Fibroblast of skin of scalp (primary cell): ENCODE data around the gene IMP4.

Experiments
- DNase-seq: peaks from one replicate; pipeline ENCODE4 v3.0.0-alpha.2; 2013

IMP4 gene

DNA sequence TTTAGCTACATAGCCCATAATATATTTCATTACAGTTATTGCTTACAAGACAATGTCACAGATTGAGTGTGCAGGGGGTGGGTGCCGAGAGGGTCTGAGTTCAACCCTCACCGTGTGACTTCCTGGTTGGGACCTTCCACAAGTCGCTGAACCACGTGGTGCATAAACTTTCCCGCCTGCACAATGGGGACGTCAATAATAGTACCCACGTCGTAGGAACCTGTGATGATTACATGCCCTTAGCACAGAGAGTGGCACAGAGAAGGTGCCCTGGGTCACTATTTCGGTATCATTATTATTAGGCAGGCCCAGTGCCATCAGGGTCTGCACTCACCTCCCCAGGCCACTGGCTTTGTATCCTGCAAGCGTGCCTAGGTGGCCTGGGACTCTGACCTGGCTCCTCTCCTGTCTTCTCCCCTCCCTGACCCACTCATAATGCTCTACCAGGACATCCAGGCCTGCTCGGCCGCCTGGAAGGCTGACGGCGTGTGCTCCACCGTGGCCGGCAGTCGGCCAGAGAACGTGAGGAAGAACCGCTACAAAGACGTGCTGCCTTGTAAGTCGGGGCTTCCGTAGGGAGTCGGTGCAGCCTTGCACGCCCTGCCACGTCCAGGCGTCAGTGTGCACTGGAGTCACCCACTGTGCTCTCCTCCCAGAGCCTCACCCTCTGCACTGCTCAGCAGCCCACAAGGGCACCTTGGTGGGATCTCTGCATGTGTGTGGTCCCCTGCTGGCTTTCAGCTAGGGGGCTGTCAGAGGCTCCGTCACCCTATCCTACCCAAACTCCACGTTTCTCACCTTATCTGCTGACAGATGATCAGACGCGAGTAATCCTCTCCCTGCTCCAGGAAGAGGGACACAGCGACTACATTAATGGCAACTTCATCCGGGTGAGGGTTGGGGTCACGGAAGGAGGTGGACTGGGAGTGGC, 16.0 kb downstream of the IMP4 start:
- DNase-seq: no peak

GRCh38 chr2:130359466-130359865, 16.8 kb downstream of the IMP4 start:
- DNase-seq: no peak

- DNase-seq: no peak
Measured at GRCh38 chr2:130363479-130363878, 20.8 kb downstream of the IMP4 start.

DNA sequence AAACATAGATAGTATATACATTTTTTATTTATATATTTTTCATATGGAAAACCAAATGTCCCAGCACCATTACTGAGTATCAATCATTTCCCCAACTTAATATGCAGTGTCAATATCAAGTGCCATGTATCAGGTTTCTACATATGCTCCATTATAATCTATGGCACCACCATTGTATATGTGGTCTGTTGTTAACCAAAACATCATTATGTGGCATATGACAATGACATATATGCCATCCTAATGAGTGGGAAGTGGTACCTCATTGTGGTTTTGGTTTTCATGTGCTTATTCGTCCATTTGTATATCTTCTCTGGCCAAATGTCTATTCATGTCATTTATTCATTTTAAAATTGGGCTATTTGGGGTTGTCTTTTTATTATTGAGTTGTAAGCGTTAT, 22.4 kb downstream of the IMP4 start:
- DNase-seq: no peak

- no peak for DNase-seq
Measured at GRCh38 chr2:130365963-130366362, 23.3 kb downstream of the IMP4 start.

DNA sequence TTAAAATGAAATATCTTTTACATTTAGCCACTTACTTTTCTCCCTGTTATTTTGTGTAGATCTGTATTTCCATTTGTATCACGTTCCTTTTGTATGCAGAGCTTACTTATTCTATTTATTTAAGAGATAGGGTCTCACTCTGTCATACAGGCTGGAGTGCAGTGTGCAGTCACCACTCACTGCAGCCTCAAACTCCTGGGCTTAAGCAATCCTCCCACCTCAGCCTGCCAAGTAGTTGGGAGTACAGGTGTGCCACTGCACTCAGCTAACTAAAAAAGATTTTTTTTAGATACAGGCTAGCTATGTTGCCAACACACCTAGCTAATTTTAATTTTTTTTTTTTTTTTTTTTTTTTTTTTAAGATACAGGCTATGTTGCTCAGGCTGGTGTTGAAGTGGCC, 24.0 kb downstream of the IMP4 start:
- DNase-seq: no peak

- DNase-seq: no peak
Measured at GRCh38 chr2:130368786-130369185, 26.1 kb downstream of the IMP4 start.

DNA sequence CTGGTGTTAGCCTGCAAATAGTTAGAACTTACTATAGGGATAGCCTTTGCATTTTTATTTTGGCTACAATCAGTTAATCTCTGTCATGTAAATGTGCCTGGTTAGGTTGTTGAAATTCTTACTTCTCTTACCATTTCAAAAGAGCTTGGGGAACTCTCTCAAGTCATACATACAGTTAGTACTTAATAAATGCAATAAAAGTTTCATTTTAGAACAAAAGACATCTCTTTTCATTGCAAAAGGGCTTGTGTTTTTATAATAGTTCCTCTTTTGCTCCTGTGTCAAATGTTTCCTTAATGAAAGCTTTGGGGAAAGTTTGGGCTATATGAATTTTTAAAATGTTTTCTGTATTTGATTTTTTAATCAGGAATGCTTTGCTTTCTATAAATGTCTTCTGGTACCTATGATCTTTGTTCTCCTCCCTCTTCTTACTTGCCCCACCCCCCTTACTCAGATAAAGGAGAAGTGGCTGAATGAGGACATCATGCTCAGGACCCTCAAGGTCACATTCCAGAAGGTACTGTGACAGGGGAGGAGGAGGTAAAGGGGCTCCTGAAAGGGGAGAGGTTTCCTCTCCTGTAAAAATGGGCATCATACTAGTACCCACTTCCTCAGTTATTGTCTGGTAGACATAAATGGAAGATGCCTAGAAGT, 26.7 kb downstream of the IMP4 start:
- DNase-seq: no peak

DNA sequence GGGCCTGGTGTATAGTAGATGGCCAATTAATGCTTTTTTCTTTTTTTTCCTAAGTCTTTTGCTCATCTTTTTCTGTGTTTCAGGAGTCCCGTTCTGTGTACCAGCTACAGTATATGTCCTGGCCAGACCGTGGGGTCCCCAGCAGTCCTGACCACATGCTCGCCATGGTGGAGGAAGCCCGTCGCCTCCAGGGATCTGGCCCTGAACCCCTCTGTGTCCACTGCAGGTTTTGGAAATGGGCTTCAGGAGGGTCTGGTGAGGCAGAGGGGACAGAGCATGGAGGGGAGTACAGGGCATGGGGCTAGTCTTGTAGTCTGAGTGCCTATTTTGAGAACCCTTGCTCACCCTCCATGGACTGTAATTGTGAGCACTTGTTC, 27.3 kb downstream of the IMP4 start:
- no peak for DNase-seq

DNA sequence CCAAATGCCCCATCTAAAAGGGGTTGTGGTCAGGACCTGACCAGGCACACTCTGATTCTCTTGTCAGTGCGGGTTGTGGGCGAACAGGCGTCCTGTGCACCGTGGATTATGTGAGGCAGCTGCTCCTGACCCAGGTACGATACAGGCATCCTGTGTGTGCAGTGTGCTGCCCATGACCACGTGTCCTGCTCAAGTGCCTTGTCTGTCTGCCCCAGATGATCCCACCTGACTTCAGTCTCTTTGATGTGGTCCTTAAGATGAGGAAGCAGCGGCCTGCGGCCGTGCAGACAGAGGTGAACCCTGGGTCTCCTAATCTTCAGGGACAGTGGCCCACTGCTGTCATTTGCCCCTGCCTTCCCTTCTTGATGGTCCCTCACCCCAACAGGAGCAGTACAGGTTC, 27.8 kb downstream of the IMP4 start:
- DNase-seq: no peak

- peak; percentile 49 for DNase-seq
Measured at GRCh38 chr2:130371723-130372054, 29.0 kb downstream of the IMP4 start.

DNA sequence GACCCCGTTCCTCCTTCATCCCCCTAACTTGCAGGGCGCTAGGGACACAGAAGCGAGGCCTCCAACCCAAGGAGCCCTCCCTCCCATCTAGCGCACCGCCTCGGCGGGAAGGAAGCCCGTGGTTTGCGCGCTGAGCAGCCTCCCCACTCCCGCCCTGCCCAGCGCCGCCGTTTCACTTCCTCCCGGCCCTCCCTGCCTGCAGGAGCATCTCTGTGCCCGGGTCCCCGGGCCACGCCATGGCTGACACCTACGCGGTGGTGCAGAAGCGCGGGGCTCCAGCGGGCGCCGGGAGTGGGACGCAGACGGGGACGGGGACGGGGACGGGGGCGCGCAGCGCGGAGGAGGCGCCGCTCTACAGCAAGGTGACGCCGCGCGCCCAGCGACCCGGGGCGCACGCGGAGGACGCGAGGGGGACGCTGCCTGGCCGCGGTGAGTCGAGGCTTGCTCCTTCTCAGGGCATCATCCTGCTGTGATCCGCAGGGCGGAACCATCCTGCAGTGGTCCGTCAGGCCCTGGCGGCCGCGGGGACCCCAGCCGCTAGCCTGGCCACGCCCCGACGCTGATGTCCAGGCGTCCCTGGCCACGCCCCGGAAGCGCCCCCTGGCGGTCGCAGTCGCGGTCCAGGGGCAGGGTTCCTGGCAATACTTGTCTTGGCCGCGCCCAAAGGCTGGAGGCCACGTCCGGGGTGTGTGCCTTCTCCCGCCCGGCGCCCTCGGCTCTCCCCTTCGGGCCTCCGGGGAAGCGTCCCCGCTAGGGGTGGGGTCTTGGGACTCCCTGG, 29.5 kb downstream of the IMP4 start:
- peak; percentile 88 for DNase-seq

DNA sequence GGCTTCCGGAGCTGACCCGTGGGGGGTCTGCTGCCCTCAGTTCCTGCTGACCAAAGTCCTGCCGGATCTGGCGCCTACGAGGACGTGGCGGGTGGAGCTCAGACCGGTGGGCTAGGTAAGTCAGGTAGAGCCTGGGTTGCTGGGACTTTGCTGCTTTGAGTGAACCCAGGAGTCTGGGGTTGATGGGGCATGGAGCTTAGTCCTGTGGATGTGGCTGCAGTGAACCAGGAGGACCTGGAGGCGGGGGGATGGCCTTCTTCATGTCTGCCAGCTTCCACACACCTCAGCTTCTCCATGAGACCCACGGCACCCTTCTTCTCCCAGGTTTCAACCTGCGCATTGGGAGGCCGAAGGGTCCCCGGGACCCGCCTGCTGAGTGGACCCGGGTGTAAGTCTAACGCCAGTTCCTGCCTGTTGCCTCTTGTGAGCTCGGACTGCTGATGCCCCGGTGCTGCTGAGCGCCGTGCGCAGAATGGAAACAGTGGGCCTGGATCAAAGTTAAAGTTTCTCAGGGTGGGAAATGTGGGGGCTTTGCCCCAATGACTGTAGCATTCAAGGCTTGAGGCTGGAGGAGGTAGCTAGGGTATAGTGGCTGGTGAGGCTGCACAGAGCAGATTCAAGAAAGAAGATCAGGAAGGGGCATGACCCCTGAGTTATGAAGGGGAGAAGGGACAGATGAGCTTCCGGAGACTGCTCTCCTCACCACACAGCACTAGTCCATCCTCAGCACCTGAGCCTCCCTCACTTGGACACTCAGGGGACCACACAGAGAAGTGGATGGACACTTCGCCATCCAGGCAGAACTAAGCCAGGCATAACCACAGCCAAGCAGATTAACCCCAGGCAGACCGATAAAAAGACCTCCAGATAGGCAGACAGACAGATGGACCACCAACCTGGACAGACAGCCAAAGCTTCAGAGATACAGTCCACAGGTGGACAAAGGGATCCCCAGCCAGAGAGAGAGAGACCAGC, 30.4 kb downstream of the IMP4 start:
- no peak for DNase-seq

DNA sequence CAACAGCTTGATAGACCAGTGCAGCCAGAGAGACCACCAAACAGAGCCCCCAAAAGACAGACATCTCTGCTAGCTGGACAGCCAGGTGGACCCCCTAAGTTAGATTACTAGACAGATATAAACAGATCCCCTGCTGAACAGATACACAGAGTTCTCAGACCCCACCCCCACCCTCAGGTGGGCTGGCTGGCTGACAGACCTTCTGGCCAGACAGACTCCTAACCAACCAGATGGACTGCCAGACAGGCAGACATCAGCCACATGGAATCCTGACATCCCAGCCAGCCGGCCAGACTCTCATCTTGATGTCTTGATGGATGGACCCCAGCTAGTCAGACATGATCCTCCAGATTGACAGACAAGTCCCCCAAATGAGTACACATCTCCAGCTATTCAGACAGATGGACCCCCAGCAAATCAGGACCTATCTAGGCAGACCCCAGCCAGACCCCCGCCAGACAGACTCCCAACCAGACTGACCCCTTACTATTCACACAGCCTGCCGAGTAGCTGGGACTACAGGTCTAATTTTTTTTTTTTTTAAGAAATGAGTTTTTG, 31.2 kb downstream of the IMP4 start:
- no peak for DNase-seq

DNA sequence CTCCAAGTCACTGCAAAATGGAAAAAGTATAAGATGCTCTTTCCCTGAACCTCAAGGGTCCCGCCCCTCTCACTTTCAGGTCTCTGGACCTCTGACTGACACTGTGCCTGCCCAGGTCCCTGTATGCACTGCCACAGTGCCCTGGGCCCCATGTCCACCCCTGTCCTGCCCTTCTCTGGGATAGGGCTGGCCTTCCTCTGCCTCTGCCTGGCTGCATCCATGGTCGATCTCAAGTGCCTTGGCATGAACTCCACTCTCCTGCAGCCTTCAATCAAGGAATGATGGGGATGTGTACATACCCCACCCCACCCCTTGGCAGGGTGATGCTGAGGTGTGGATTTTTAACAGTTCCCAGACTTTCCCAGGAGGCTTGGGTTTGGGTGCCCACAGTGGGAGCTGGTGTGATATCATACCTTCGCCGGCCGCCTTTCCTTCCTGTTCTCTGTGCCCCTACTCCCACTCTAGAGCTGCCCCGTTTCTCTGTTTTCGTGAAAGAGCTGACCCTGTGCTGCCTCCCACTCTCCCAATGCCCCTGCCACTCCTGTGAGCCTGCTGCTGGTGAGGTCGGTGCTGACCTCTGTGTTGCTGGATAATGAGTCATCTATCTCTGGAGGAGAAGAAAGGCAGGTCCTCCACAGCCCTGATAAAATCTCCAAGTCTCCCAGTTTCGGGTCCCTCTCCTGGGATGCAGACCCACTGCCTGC, 32.0 kb downstream of the IMP4 start:
- DNase-seq: no peak

DNA sequence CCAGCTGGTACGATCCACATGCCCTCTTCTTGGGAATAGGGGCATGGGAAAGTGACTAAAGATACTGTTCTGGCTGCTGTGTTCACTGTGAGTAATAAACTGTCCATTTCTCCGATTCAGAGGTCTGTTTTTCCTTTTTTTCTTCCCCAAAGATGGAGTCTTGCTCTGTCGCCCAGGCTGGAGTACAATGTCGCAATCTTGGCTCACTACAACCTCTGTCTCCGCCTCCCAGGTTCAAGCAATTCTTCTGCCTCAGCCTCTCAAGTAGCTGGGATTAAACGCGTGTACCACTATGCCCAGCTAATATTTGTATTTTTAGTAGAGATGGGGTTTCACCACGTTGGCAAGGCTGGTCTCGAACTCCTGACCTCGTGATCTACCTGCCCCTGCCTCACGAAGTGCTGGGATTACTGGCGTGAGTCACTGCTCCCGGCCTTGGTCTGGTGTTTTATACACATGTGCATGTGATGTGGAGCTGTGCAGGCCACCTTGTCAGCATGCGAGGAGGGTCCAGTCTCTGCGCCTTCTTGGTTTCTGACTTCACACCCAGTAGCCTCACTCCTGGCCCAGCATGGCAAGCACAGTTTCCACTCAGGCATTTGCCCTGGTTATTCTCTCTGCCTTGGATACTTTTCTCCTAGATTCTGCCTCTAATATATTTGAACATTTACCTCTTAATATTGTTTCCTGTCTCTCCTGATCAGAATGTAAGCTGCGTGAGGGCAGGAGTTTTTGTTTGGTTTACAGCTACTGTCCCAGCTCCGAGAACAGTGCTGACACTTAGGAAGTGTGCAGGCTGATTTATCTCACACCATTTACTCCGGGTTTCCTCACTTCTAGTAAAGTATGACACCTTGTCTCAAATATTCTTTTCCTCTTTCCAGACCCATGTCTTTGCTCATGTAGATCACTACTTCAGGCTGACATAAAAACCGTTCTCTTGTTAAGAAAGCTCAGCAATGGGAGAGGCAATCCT, 32.9 kb downstream of the IMP4 start:
- DNase-seq: no peak

GRCh38 chr2:130376433-130377293, 34.0 kb downstream of the IMP4 start:
- DNase-seq: no peak

DNA sequence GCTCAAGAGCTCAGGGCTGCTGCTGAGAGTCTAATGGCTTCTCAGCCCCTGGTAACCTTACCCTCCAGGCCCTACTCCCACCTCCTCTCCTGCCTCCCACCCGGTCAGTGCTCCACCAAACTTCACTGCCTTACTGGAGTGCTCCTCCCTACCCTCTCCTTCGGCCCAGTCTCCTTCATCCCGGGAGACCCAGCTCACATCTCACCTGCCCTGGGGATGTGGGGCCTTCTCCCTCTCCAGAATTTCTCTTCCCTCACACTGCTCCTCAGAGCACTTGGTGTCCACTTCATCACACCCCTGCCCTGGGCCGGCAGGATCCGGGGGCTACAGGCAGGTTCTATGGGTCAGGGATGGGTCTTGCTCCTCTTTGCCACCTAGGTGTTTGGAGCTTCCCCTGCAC, 34.8 kb downstream of the IMP4 start:
- DNase-seq: no peak
